ENCODE results near the gene TRIO. TPM values are rescaled to one million over a fixed set of nuclear protein-coding genes. Genes with fewer than 3 reads are reported as not detected.

The TRIO gene
- total and polyA plus RNA-seq, 3 experiments from 2014 or later: 0.89 to 4.4 (median 4.2) TPM

- ChIA-PET CTCF (interaction anchor here (1.2 kb wide), 1 partner anchor 13 kb away, joined by 3 read pairs; no protein-coding TSS in a partner anchor), POLR2A (no interaction called here)
- H3K9me3 ChIP-seq (ENCODE audit: low read length): no peaks in the 10 kb centered on the region
- H3K36me3 ChIP-seq (ENCODE audit: insufficient read depth, low read length): no peaks in the 10 kb centered on the region
- peak in 2 of 5 donors; percentile 4 to 5 for DNase-seq
- peaks cover 4 to 12% (median 11%) of the 10 kb centered on the region in 3 donors for H3K4me1 Mint-ChIP-seq
- H3K27ac ChIP-seq (ENCODE audit: low read depth, low read length): no peak overlapping the region
- H3K4me3 Mint-ChIP-seq: peak overlapping the region in 1 of 7 donors; percentile 23
- no peak overlapping the region for H3K4me3 ChIP-seq (ENCODE audit: low read length)
- no peak overlapping the region for H3K27ac Mint-ChIP-seq
- no peaks in the 10 kb centered on the region for H3K36me3 Mint-ChIP-seq
- H3K27me3 Mint-ChIP-seq: peaks cover 0 to 7% of the 10 kb centered on the region in 2 donors
- H3K9me3 Mint-ChIP-seq: peaks cover 0 to 2% (median under 1%) of the 10 kb centered on the region in 5 donors
- no peaks in the 10 kb centered on the region for H3K27me3 ChIP-seq (ENCODE audit: insufficient read depth, low read length, poor library complexity, severe bottlenecking)
- no peaks in the 10 kb centered on the region for H3K4me1 ChIP-seq (ENCODE audit: insufficient read depth, low read length)
These were observed 34.8 kb upstream of the TRIO start for GRCh38 chr5:14108170-14108996.

GRCh38 chr5:14109041-14109747 is 33.9 kb upstream of the TRIO start:
- H3K4me3 ChIP-seq (ENCODE audit: low read length): no peak overlapping the region
- peak overlapping the region in 2 of 7 donors; percentile 4 to 25 for H3K4me3 Mint-ChIP-seq
- no peak for DNase-seq

GRCh38 chr5:14109771-14110170 is 33.4 kb upstream of the TRIO start:
- CTCF ChIA-PET: no interaction called here

More at GRCh38 chr5:14109041-14109747, 33.9 kb upstream of the TRIO start:
- no peaks in the 10 kb centered on the region for H3K36me3 ChIP-seq (ENCODE audit: insufficient read depth, low read length)
- peaks cover 4 to 12% (median 11%) of the 10 kb centered on the region in 3 donors for H3K4me1 Mint-ChIP-seq
- H3K27ac Mint-ChIP-seq: no peak overlapping the region
- H3K27ac ChIP-seq (ENCODE audit: low read depth, low read length): no peak overlapping the region
- CTCF ChIA-PET: interaction anchor here (1.2 kb wide), 1 partner anchor 14 kb away, joined by 3 read pairs; no protein-coding TSS in a partner anchor
- H3K9me3 Mint-ChIP-seq: peaks cover 0 to 2% (median 0%) of the 10 kb centered on the region in 5 donors
- POLR2A ChIA-PET: no interaction called here
- H3K4me1 ChIP-seq (ENCODE audit: insufficient read depth, low read length): no peaks in the 10 kb centered on the region
- H3K36me3 Mint-ChIP-seq: no peaks in the 10 kb centered on the region
- no peaks in the 10 kb centered on the region for H3K27me3 ChIP-seq (ENCODE audit: insufficient read depth, low read length, poor library complexity, severe bottlenecking)
- H3K27me3 Mint-ChIP-seq: peaks cover 0 to 7% of the 10 kb centered on the region in 2 donors
- no peaks in the 10 kb centered on the region for H3K9me3 ChIP-seq (ENCODE audit: low read length)

GRCh38 chr5:14110196-14110595 is 32.9 kb upstream of the TRIO start:
- H3K4me3 ChIP-seq (ENCODE audit: low read length): no peak overlapping the region
- peaks cover 4 to 12% (median 11%) of the 10 kb centered on the region in 3 donors for H3K4me1 Mint-ChIP-seq
- no peaks in the 10 kb centered on the region for H3K36me3 ChIP-seq (ENCODE audit: insufficient read depth, low read length)
- DNase-seq: no peak
- ChIA-PET POLR2A (no interaction called here), CTCF (no interaction called here)
- H3K27ac ChIP-seq (ENCODE audit: low read depth, low read length): no peak overlapping the region
- peaks cover 0 to 2% (median 0%) of the 10 kb centered on the region in 5 donors for H3K9me3 Mint-ChIP-seq
- H3K27ac Mint-ChIP-seq: no peak overlapping the region
- H3K4me3 Mint-ChIP-seq: no peak overlapping the region
- peaks cover 3 to 7% of the 10 kb centered on the region in 2 donors for H3K27me3 Mint-ChIP-seq
- no peaks in the 10 kb centered on the region for H3K27me3 ChIP-seq (ENCODE audit: insufficient read depth, low read length, poor library complexity, severe bottlenecking)
- H3K9me3 ChIP-seq (ENCODE audit: low read length): no peaks in the 10 kb centered on the region
- H3K36me3 Mint-ChIP-seq: no peaks in the 10 kb centered on the region
- no peaks in the 10 kb centered on the region for H3K4me1 ChIP-seq (ENCODE audit: insufficient read depth, low read length)

More at GRCh38 chr5:14109771-14110170, 33.4 kb upstream of the TRIO start:
- Mint-ChIP-seq H3K27ac (no peak overlapping the region), H3K27me3 (peaks cover 3 to 7% of the 10 kb centered on the region in 2 donors), H3K36me3 (no peaks in the 10 kb centered on the region), H3K9me3 (peaks cover 0 to 2% (median 0%) of the 10 kb centered on the region in 5 donors), H3K4me3 (no peak overlapping the region), H3K4me1 (peaks cover 4 to 12% (median 11%) of the 10 kb centered on the region in 3 donors)
- H3K27me3 ChIP-seq (ENCODE audit: insufficient read depth, low read length, poor library complexity, severe bottlenecking): no peaks in the 10 kb centered on the region
- H3K36me3 ChIP-seq (ENCODE audit: insufficient read depth, low read length): no peaks in the 10 kb centered on the region
- POLR2A ChIA-PET: no interaction called here
- H3K4me1 ChIP-seq (ENCODE audit: insufficient read depth, low read length): no peaks in the 10 kb centered on the region
- H3K4me3 ChIP-seq (ENCODE audit: low read length): no peak overlapping the region
- no peak overlapping the region for H3K27ac ChIP-seq (ENCODE audit: low read depth, low read length)
- no peak for DNase-seq
- no peaks in the 10 kb centered on the region for H3K9me3 ChIP-seq (ENCODE audit: low read length)

- ChIA-PET CTCF (no interaction called here), POLR2A (no interaction called here)
- H3K36me3 Mint-ChIP-seq: no peaks in the 10 kb centered on the region
- no peaks in the 10 kb centered on the region for H3K9me3 ChIP-seq (ENCODE audit: low read length)
- H3K27me3 ChIP-seq (ENCODE audit: insufficient read depth, low read length, poor library complexity, severe bottlenecking): no peaks in the 10 kb centered on the region
- H3K9me3 Mint-ChIP-seq: peaks cover 0 to 2% (median 0%) of the 10 kb centered on the region in 5 donors
- H3K27me3 Mint-ChIP-seq: peaks cover 3 to 7% of the 10 kb centered on the region in 2 donors
- DNase-seq: no peak
- no peak overlapping the region for H3K27ac Mint-ChIP-seq
- H3K36me3 ChIP-seq (ENCODE audit: insufficient read depth, low read length): no peaks in the 10 kb centered on the region
- no peak overlapping the region for H3K4me3 ChIP-seq (ENCODE audit: low read length)
- peaks cover 4 to 12% (median 11%) of the 10 kb centered on the region in 3 donors for H3K4me1 Mint-ChIP-seq
- no peaks in the 10 kb centered on the region for H3K4me1 ChIP-seq (ENCODE audit: insufficient read depth, low read length)
- H3K27ac ChIP-seq (ENCODE audit: low read depth, low read length): no peak overlapping the region
- no peak overlapping the region for H3K4me3 Mint-ChIP-seq
These were observed 32.5 kb upstream of the TRIO start for GRCh38 chr5:14110680-14111079.

GRCh38 chr5:14112998-14113652 is 30.0 kb upstream of the TRIO start:
- DNase-seq: no peak
- Mint-ChIP-seq H3K4me3 (no peak overlapping the region), H3K4me1 (peaks cover 4 to 11% (median 11%) of the 10 kb centered on the region in 3 donors), H3K27ac (no peak overlapping the region), H3K36me3 (no peaks in the 10 kb centered on the region), H3K27me3 (peaks cover 3 to 5% of the 10 kb centered on the region in 2 donors), H3K9me3 (peaks cover 0 to 2% (median 0%) of the 10 kb centered on the region in 5 donors)
- no peaks in the 10 kb centered on the region for H3K4me1 ChIP-seq (ENCODE audit: insufficient read depth, low read length)
- POLR2A ChIA-PET: no interaction called here
- no peaks in the 10 kb centered on the region for H3K9me3 ChIP-seq (ENCODE audit: low read length)
- no peaks in the 10 kb centered on the region for H3K36me3 ChIP-seq (ENCODE audit: insufficient read depth, low read length)
- no peak overlapping the region for H3K4me3 ChIP-seq (ENCODE audit: low read length)
- CTCF ChIA-PET: no interaction called here
- H3K27me3 ChIP-seq (ENCODE audit: insufficient read depth, low read length, poor library complexity, severe bottlenecking): no peaks in the 10 kb centered on the region
- no peak overlapping the region for H3K27ac ChIP-seq (ENCODE audit: low read depth, low read length)

GRCh38 chr5:14114615-14115251 is 28.4 kb upstream of the TRIO start:
- no peak overlapping the region for H3K4me3 ChIP-seq (ENCODE audit: low read length)
- no peaks in the 10 kb centered on the region for H3K27me3 ChIP-seq (ENCODE audit: insufficient read depth, low read length, poor library complexity, severe bottlenecking)
- H3K4me1 ChIP-seq (ENCODE audit: insufficient read depth, low read length): no peaks in the 10 kb centered on the region
- H3K9me3 ChIP-seq (ENCODE audit: low read length): no peaks in the 10 kb centered on the region
- H3K36me3 ChIP-seq (ENCODE audit: insufficient read depth, low read length): no peaks in the 10 kb centered on the region
- peaks cover 0 to 2% (median 0%) of the 10 kb centered on the region in 5 donors for H3K9me3 Mint-ChIP-seq
- DNase-seq: no peak
- CTCF ChIA-PET: no interaction called here
- POLR2A ChIA-PET: no interaction called here
- H3K27ac ChIP-seq (ENCODE audit: low read depth, low read length): no peak overlapping the region
- H3K4me3 Mint-ChIP-seq: no peak overlapping the region
- peaks cover 1 to 7% of the 10 kb centered on the region in 2 donors for H3K27me3 Mint-ChIP-seq
- no peak overlapping the region for H3K27ac Mint-ChIP-seq
- no peaks in the 10 kb centered on the region for H3K4me1 Mint-ChIP-seq
- H3K36me3 Mint-ChIP-seq: no peaks in the 10 kb centered on the region

All from CD8-positive, alpha-beta memory T cell (primary cell).